Uterus (tissue), 4 donors: Measurements from ENCODE around the gene ARPC5L. TPM values are rescaled to one million over a fixed set of nuclear protein-coding genes. Genes with fewer than 3 reads are reported as not detected.

Source experiments
- DNase-seq, 2 donors: peaks; one replicate each; pipeline ENCODE4 v3.0.0-alpha.2; 2019 to 2020
- H3K27ac ChIP-seq, 2 donors: fragments of 200-600 bp; sonication (generic); 1 replicate in 1 of 2; 2 replicates in 1 of 2; pipeline ENCODE4 v1.5.1; 2016 to 2018
- H3K27me3 ChIP-seq, 2 donors: fragments of 200-600 bp; sonication (generic); one replicate each; pipeline ENCODE4 v1.5.1; 2018 to 2019; ENCODE audit warnings: control low read depth in 1 of 2
- H3K36me3 ChIP-seq, 2 donors: fragments of 200-600 bp; sonication (generic); one replicate each; pipeline ENCODE4 v1.5.1; 2019; ENCODE audit warnings: control low read depth in 1 of 2
- H3K4me1 ChIP-seq, 2 donors: fragments of 200-600 bp; sonication (generic); one replicate each; pipeline ENCODE4 v1.5.1; 2018 to 2019; ENCODE audit warnings: control low read depth in 1 of 2
- H3K4me3 ChIP-seq, 2 donors: fragments of 200-600 bp; sonication (generic); 1 replicate in 1 of 2; 2 replicates in 1 of 2; pipeline ENCODE4 v1.5.1; 2018 to 2019; ENCODE audit warnings: mild to moderate bottlenecking in 1 of 2
- H3K9me3 ChIP-seq, 2 donors: fragments of 200-600 bp; sonication (generic); one replicate each; pipeline ENCODE4 v1.5.1; 2019; ENCODE audit warnings: control low read depth in 1 of 2
- POLR2A ChIP-seq, 2 donors: fragments of 450-650 bp; IDR thresholded peaks; one replicate each; pipeline ENCODE4 v1.6.1; 2016; ENCODE audit warnings: antibody characterized with exemption in 2 of 2, mild to moderate bottlenecking in 1 of 2, moderate library complexity in 1 of 2
- intact Hi-C: fragments of 100-400 bp; cut with DNase I; formaldehyde crosslinking; loops from one replicate; pipeline ENCODE4 v1.15.1; 2023; ENCODE audit warnings: low total_unique reads
- total RNA-seq, 4 donors: library from RNA; depleted of rRNA in 3 of 4; stranded (reverse); fragments of >200 nt in 3 of 4; gene quantifications; one replicate each; pipeline versions ENCODE4 v1.1.0 to v1.2.4, GENCODE V29; 2014 to 2023
- TF ChIP-seq, protein P1 (sequence below), 4 experiments: fragments of 200-600 bp in 2 of 4; fragments of 450-650 bp in 2 of 4; sonication (generic) in 2 of 4; IDR thresholded peaks; one replicate each; pipeline ENCODE4 v1.5.1; 2016 to 2019; ENCODE audit warnings: antibody characterized with exemption in 4 of 4, mild to moderate bottlenecking in 2 of 4, moderate library complexity in 1 of 4
- donor health status: DM: yes; HTN: yes; CAD: no.

ARPC5L gene
- total RNA-seq, 4 donors from 2014 or later = 1.0 to 18.3 (median 5.6) TPM

GRCh38 chr9:124878518-124878917 lies 16.6 kb downstream of the ARPC5L start:
- H3K36me3 ChIP-seq = no peaks in the 10 kb centered on the region
- no peak for TF ChIP-seq POLR2A (IDR thresholded peaks at IDR 0.05)
- TF ChIP-seq, protein P1, sequence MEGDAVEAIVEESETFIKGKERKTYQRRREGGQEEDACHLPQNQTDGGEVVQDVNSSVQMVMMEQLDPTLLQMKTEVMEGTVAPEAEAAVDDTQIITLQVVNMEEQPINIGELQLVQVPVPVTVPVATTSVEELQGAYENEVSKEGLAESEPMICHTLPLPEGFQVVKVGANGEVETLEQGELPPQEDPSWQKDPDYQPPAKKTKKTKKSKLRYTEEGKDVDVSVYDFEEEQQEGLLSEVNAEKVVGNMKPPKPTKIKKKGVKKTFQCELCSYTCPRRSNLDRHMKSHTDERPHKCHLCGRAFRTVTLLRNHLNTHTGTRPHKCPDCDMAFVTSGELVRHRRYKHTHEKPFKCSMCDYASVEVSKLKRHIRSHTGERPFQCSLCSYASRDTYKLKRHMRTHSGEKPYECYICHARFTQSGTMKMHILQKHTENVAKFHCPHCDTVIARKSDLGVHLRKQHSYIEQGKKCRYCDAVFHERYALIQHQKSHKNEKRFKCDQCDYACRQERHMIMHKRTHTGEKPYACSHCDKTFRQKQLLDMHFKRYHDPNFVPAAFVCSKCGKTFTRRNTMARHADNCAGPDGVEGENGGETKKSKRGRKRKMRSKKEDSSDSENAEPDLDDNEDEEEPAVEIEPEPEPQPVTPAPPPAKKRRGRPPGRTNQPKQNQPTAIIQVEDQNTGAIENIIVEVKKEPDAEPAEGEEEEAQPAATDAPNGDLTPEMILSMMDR (IDR thresholded peaks at IDR 0.05) = no peak
- H3K27me3 ChIP-seq = no peaks in the 10 kb centered on the region
- H3K27ac ChIP-seq = peak overlapping the region in 1 of 2 donors; percentile 21
- H3K4me3 ChIP-seq = no peak overlapping the region
- DNase-seq = no peak
- intact Hi-C loops = no loop called here
- H3K4me1 ChIP-seq = no peaks in the 10 kb centered on the region
- H3K9me3 ChIP-seq = no peaks in the 10 kb centered on the region

GRCh38 chr9:124879226-124879625 lies 17.3 kb downstream of the ARPC5L start:
- TF ChIP-seq POLR2A (IDR thresholded peaks at IDR 0.05) = no peak
- TF ChIP-seq, protein P1 (IDR thresholded peaks at IDR 0.05) = no peak
- H3K4me3 ChIP-seq = no peak overlapping the region
- DNase-seq = no peak
- no peaks in the 10 kb centered on the region for H3K4me1 ChIP-seq
- H3K27ac ChIP-seq = peak overlapping the region in 1 of 2 donors; percentile 22
- intact Hi-C loops = no loop called here
- no peaks in the 10 kb centered on the region for H3K36me3 ChIP-seq
- H3K9me3 ChIP-seq = no peaks in the 10 kb centered on the region
- no peaks in the 10 kb centered on the region for H3K27me3 ChIP-seq

GRCh38 chr9:124880501-124880900 lies 18.6 kb downstream of the ARPC5L start:
- Histone ChIP-seq H3K4me3 (no peak overlapping the region), H3K9me3 (no peaks in the 10 kb centered on the region), H3K4me1 (no peaks in the 10 kb centered on the region), H3K27me3 (no peaks in the 10 kb centered on the region), H3K27ac (no peak overlapping the region), H3K36me3 (no peaks in the 10 kb centered on the region)
- no peak for DNase-seq
- intact Hi-C loops = no loop called here
- TF ChIP-seq, protein P1 (IDR thresholded peaks at IDR 0.05) = no peak
- TF ChIP-seq POLR2A (IDR thresholded peaks at IDR 0.05) = no peak

DNA sequence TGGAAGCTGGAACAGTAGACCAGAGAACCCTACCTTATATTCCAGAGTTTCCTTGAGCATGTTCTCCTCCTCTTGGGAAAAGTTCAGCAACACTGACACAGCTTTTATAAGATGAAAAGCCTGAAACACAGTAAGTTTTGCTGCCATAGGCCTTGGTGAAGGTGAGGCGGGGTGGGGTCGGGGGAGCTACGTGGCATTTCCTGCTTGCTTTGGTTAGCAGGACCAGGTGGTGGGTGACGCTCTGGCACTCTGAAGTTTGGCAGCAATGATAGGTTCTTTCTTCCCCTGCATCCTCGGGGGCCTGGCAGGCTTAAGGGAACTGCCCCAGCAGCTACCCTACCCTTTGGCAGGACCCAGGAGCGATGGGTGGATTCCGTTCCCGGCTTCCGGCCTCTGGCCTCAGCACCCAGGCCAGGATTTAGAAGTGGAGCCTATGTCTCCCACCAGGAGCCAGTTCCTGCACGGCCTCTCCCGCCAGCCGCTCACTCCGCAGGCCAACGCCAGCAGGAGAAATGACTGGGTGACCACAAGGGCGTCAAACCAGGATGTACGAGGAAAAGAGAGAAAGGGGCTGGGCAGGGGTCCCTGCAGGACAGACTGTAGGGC lies 19.3 kb downstream of the ARPC5L start:
- H3K4me1 ChIP-seq = no peaks in the 10 kb centered on the region
- DNase-seq = no peak
- no peak overlapping the region for H3K4me3 ChIP-seq
- intact Hi-C loops = no loop called here
- no peaks in the 10 kb centered on the region for H3K27me3 ChIP-seq
- H3K36me3 ChIP-seq = no peaks in the 10 kb centered on the region
- TF ChIP-seq, protein P1 (IDR thresholded peaks at IDR 0.05) = no peak
- TF ChIP-seq POLR2A (IDR thresholded peaks at IDR 0.05) = no peak
- no peaks in the 10 kb centered on the region for H3K9me3 ChIP-seq
- H3K27ac ChIP-seq = no peak overlapping the region

DNA sequence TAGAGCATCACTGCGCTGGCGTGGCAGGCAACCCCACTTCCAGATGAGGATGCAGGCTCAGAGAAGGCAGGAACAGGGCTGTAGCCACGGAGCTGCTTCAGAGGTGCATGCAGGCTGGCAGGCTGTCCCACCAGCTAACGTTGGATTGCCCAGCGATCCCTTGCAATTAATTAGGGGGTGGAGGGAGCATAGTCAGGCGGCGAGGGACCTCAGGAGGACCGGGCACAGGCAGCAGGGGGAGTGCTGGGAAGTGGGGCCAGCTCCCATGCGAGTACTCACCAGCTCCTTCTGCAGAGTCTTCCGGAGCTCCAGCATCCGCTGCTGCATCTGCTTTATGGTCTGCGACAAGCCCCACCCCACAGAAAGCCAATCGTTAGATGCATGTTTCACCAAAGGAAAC lies 20.3 kb downstream of the ARPC5L start:
- H3K27me3 ChIP-seq = no peaks in the 10 kb centered on the region
- DNase-seq = no peak

More for the DNA sequence above, 20.3 kb downstream of the ARPC5L start:
- H3K36me3 ChIP-seq = no peaks in the 10 kb centered on the region
- no peaks in the 10 kb centered on the region for H3K4me1 ChIP-seq
- intact Hi-C loops = no loop called here
- TF ChIP-seq POLR2A (IDR thresholded peaks at IDR 0.05) = no peak
- TF ChIP-seq, protein P1 (IDR thresholded peaks at IDR 0.05) = no peak
- no peak overlapping the region for H3K27ac ChIP-seq
- H3K4me3 ChIP-seq = no peak overlapping the region
- H3K9me3 ChIP-seq = no peaks in the 10 kb centered on the region
